Liver (tissue), 9 donors: ENCODE results near the gene PSMD11. TPM values are rescaled to one million over a fixed set of nuclear protein-coding genes. Genes with fewer than 3 reads are reported as not detected.

Experiments used
- DNase-seq: peaks from one replicate; pipeline ENCODE4 v3.0.0-alpha.2; 2017; ENCODE audit warnings: low spot score
- H3K27ac ChIP-seq, 2 donors: one replicate each; pipeline ENCODE4 v1.7.0; 2013; ENCODE audit warnings: inconsistent platforms in 2 of 2, low read length in 2 of 2, control low read depth in 1 of 2, low read depth in 1 of 2, mild to moderate bottlenecking in 1 of 2
- H3K27me3 ChIP-seq, 4 donors: one replicate each; pipeline versions ENCODE4 v1.6.1 to v1.7.0; 2013; ENCODE audit warnings: low read length in 3 of 4, inconsistent platforms in 1 of 4, mild to moderate bottlenecking in 1 of 4, moderate library complexity in 1 of 4; ENCODE audit not compliant: control insufficient read depth in 4 of 4, insufficient read depth in 4 of 4
- H3K36me3 ChIP-seq, 4 donors: one replicate each; pipeline versions ENCODE4 v1.6.1 to v1.7.0; 2013; ENCODE audit warnings: low read length in 3 of 4, mild to moderate bottlenecking in 3 of 4, low read depth in 1 of 4, moderate library complexity in 1 of 4; ENCODE audit not compliant: control insufficient read depth in 4 of 4, insufficient read depth in 3 of 4
- H3K4me1 ChIP-seq, 4 donors: one replicate each; pipeline versions ENCODE4 v1.6.1 to v1.7.0; 2013; ENCODE audit warnings: low read length in 3 of 4, mild to moderate bottlenecking in 3 of 4, moderate library complexity in 1 of 4; ENCODE audit not compliant: control insufficient read depth in 4 of 4, insufficient read depth in 4 of 4
- H3K4me3 ChIP-seq, 3 donors: one replicate each; pipeline versions ENCODE4 v1.6.1 to v1.7.0; 2013; ENCODE audit warnings: low read length in 3 of 3, control low read depth in 1 of 3, low read depth in 1 of 3, mild to moderate bottlenecking in 1 of 3
- H3K9ac ChIP-seq, 2 donors: one replicate each; pipeline ENCODE4 v1.7.0; 2013; ENCODE audit warnings: low read length in 2 of 2, mild to moderate bottlenecking in 2 of 2, moderate library complexity in 2 of 2, control low read depth in 1 of 2, low read depth in 1 of 2
- H3K9me3 ChIP-seq, 4 donors: one replicate each; pipeline versions ENCODE4 v1.6.1 to v1.7.0; 2013; ENCODE audit warnings: low read length in 3 of 4; ENCODE audit not compliant: control insufficient read depth in 4 of 4
- EGR1 ChIP-seq, 2 donors: IDR thresholded peaks; 2 replicates each; pipeline ENCODE4 v1.6.1; 2016 to 2018; ENCODE audit warnings: antibody characterized with exemption in 2 of 2, low read depth in 2 of 2
- FOXA2 ChIP-seq: IDR thresholded peaks from 2 replicates; pipeline ENCODE4 v1.6.1; 2016; ENCODE audit warnings: antibody characterized with exemption
- GABPA ChIP-seq, 2 donors: IDR thresholded peaks in 1 of 2; conservative IDR thresholded peaks in 1 of 2; 2 replicates each; pipeline ENCODE4 v1.6.1; 2016; ENCODE audit warnings: antibody characterized with exemption in 2 of 2, mild to moderate bottlenecking in 1 of 2, moderate library complexity in 1 of 2
- HNF4A ChIP-seq, 2 donors: conservative IDR thresholded peaks; 2 replicates each; pipeline ENCODE4 v1.6.1; 2016; ENCODE audit warnings: antibody characterized with exemption in 2 of 2, mild to moderate bottlenecking in 2 of 2
- HNF4G ChIP-seq: IDR thresholded peaks from 2 replicates; pipeline ENCODE4 v1.6.1; 2016; ENCODE audit warnings: antibody characterized with exemption
- RAD21 ChIP-seq, 2 donors: IDR thresholded peaks; 2 replicates each; pipeline ENCODE4 v1.6.1; 2016; ENCODE audit warnings: antibody characterized with exemption in 2 of 2, mild to moderate bottlenecking in 2 of 2
- REST ChIP-seq: IDR thresholded peaks from 2 replicates; pipeline ENCODE4 v1.6.1; 2016; ENCODE audit warnings: antibody characterized with exemption, mild to moderate bottlenecking
- RXRA ChIP-seq, 2 donors: IDR thresholded peaks; 2 replicates each; pipeline ENCODE4 v1.6.1; 2017 to 2018; ENCODE audit warnings: antibody characterized with exemption in 2 of 2, mild to moderate bottlenecking in 1 of 2
- SP1 ChIP-seq: IDR thresholded peaks from 2 replicates; pipeline ENCODE4 v1.6.1; 2018; ENCODE audit warnings: antibody characterized with exemption, mild to moderate bottlenecking
- WGBS: extraction: QIAGEN DNeasy Blood & Tissue Kit; methylation state at CpG from one replicate; pipeline ENCODE4 v1.1.7; 2013; 5-methylcytosine and 5-hydroxymethylcytosine counted together
- polyA plus RNA-seq, 2 donors: library from polyadenylated mRNA; stranded (reverse) in 1 of 2; unstranded in 1 of 2; fragments of 200-250 nt in 1 of 2; fragments of >200 nt in 1 of 2; fragmentation: Nextera tagmentation in 1 of 2; extraction: Ambion mirVana in 1 of 2; gene quantifications; one replicate each; pipeline versions ENCODE4 v1.2.1 to v1.2.3, GENCODE V29; 2013 to 2015
- total RNA-seq, 2 donors: library from RNA; depleted of rRNA; stranded (reverse); fragments of >200 nt; gene quantifications; one replicate each; pipeline ENCODE4 v1.2.3, GENCODE V29; 2014
- TF ChIP-seq, protein P1 (sequence below): fragments of 150-350 bp; IDR thresholded peaks from 2 replicates; pipeline ENCODE4 v1.5.1; 2017; ENCODE audit warnings: improper control_type of control experiment, low read depth, low read length; ENCODE audit not compliant: missing input control
- TF ChIP-seq, protein P2 (sequence below): IDR thresholded peaks from 2 replicates; pipeline ENCODE4 v1.6.1; 2016; ENCODE audit warnings: antibody characterized with exemption
- TF ChIP-seq, protein P3 (sequence below): IDR thresholded peaks from 2 replicates; pipeline ENCODE4 v1.6.1; 2016; ENCODE audit warnings: antibody characterized with exemption
- donor health status: healthy.
- donor health status: healthy.
- donor health status: healthy.
- donor health status: healthy.
- donor health status: healthy.

Gene PSMD11
- total and polyA plus RNA-seq, 4 donors: 42.1 to 97.4 (median 68.2) TPM

GRCh38 chr17:32516940-32517701 is 72.8 kb downstream of the PSMD11 start:
- Histone ChIP-seq H3K27ac (no peak overlapping the region), H3K4me3 (no peak overlapping the region), H3K9ac (no peak overlapping the region), H3K36me3 (no peaks in the 10 kb centered on the region), H3K4me1 (peaks cover 2 to 15% (median 3%) of the 10 kb centered on the region in 4 donors), H3K27me3 (no peaks in the 10 kb centered on the region), H3K9me3 (no peaks in the 10 kb centered on the region)
- 86% methylated on average over 12 of the region's 12 CpGs for WGBS
- TF ChIP-seq, protein P1, sequence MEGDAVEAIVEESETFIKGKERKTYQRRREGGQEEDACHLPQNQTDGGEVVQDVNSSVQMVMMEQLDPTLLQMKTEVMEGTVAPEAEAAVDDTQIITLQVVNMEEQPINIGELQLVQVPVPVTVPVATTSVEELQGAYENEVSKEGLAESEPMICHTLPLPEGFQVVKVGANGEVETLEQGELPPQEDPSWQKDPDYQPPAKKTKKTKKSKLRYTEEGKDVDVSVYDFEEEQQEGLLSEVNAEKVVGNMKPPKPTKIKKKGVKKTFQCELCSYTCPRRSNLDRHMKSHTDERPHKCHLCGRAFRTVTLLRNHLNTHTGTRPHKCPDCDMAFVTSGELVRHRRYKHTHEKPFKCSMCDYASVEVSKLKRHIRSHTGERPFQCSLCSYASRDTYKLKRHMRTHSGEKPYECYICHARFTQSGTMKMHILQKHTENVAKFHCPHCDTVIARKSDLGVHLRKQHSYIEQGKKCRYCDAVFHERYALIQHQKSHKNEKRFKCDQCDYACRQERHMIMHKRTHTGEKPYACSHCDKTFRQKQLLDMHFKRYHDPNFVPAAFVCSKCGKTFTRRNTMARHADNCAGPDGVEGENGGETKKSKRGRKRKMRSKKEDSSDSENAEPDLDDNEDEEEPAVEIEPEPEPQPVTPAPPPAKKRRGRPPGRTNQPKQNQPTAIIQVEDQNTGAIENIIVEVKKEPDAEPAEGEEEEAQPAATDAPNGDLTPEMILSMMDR: no peak
- TF ChIP-seq, protein P2, sequence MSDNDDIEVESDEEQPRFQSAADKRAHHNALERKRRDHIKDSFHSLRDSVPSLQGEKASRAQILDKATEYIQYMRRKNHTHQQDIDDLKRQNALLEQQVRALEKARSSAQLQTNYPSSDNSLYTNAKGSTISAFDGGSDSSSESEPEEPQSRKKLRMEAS: no peak
- TF ChIP-seq, protein P3, sequence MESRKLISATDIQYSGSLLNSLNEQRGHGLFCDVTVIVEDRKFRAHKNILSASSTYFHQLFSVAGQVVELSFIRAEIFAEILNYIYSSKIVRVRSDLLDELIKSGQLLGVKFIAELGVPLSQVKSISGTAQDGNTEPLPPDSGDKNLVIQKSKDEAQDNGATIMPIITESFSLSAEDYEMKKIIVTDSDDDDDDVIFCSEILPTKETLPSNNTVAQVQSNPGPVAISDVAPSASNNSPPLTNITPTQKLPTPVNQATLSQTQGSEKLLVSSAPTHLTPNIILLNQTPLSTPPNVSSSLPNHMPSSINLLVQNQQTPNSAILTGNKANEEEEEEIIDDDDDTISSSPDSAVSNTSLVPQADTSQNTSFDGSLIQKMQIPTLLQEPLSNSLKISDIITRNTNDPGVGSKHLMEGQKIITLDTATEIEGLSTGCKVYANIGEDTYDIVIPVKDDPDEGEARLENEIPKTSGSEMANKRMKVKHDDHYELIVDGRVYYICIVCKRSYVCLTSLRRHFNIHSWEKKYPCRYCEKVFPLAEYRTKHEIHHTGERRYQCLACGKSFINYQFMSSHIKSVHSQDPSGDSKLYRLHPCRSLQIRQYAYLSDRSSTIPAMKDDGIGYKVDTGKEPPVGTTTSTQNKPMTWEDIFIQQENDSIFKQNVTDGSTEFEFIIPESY: no peak
- TF ChIP-seq SP1: no peak
- DNase-seq: no peak

DNA sequence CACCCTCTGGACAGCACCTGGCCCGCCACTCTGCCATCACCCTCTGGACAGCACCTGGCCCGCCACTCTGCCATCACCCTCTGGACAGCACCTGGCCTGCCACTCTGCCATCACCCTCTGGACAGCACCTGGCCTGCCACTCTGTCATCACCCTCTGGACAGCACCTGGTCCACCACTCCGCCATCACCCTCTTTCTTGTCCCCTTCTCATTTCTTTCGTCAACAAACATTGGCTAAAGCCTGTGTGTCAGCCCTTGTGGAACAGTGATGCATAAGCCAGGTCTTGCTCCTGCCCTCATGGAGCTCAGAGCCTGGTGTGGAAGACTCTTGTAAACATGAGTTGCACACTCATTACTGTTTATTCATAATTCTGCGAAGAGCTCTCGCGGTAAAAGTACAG is 73.7 kb downstream of the PSMD11 start:
- Histone ChIP-seq H3K27ac (no peak overlapping the region), H3K4me3 (no peak overlapping the region), H3K9ac (no peak overlapping the region), H3K27me3 (no peaks in the 10 kb centered on the region), H3K9me3 (no peaks in the 10 kb centered on the region), H3K36me3 (no peaks in the 10 kb centered on the region), H3K4me1 (peaks cover 2 to 15% (median 3%) of the 10 kb centered on the region in 4 donors)
- TF ChIP-seq SP1 (no peak), RAD21 (IDR thresholded peaks at IDR 0.05) (no peak), GABPA (IDR thresholded peaks at IDR 0.05 in 1 of 2, conservative IDR thresholded peaks at IDR 0.05 in 1 of 2) (no peak), HNF4A (conservative IDR thresholded peaks at IDR 0.05) (no peak), HNF4G (no peak), RXRA (IDR thresholded peaks at IDR 0.05) (no peak), REST (no peak), EGR1 (IDR thresholded peaks at IDR 0.05; ENCODE audit: low read depth in 2 of 2) (no peak), FOXA2 (no peak)
- TF ChIP-seq, protein P2: no peak
- TF ChIP-seq, protein P3: no peak
- TF ChIP-seq, protein P1: no peak
- 95% methylated on average over 5 of the region's 7 CpGs for WGBS
- DNase-seq: no peak
